A549 (cell line): ENCODE measurements around the gene HOXD11. TPM values are rescaled to one million over a fixed set of nuclear protein-coding genes. Genes with fewer than 3 reads are reported as not detected.

Source experiments
- ATAC-seq, 2 experiments: fragments of 200-7000 bp in 1 of 2; fragments of >200 bp in 1 of 2; cut with Nextera tagmentation in 1 of 2; cut with Tn5 transposase in 1 of 2; 3 replicates each; pipeline versions ENCODE4 v1.8.0 to v1.9.1; 2018 to 2020; ENCODE audit warnings: mild to moderate bottlenecking in 1 of 2, moderate library complexity in 1 of 2
- CTCF ChIA-PET: fragments of 300-600 bp; sonication (Branson Sonifier 250); formaldehyde crosslinking; extraction: SDS; loops from one replicate; lab custom pipeline; 2021; ENCODE audit warnings: antibody characterized with exemption, inconsistent platforms; lab: Yijun Ruan, JAX
- POLR2A ChIA-PET: fragments of 350-600 bp; formaldehyde crosslinking; extraction: SDS; loops from one replicate; lab custom pipeline; 2021; ENCODE audit warnings: antibody characterized with exemption, inconsistent platforms; lab: Yijun Ruan, JAX
- DNase-seq, 2 experiments: peaks; one replicate each; pipeline versions ENCODE4 v3.0.0 to v3.0.0-alpha.2; 2011 to 2016; ENCODE audit warnings: low read depth in 1 of 2, low spot score in 1 of 2
- FAIRE-seq: peaks from 2 replicates; lab custom pipeline; 2011; peaks lifted over from hg19 to GRCh38; lab: Jason Lieb, UNC
- H3K27ac ChIP-seq, 2 experiments: fragments of >200 bp; sonication (Bioruptor Twin); formaldehyde crosslinking; 3 replicates each; pipeline ENCODE4 v1.5.1; 2016 to 2017
- H3K4me1 ChIP-seq: fragments of >200 bp; sonication (Bioruptor Twin); formaldehyde crosslinking; 3 replicates; pipeline ENCODE4 v1.6.1; 2016
- H3K4me2 ChIP-seq: fragments of >200 bp; sonication (Bioruptor Twin); formaldehyde crosslinking; 3 replicates; pipeline ENCODE4 v1.6.1; 2016
- H3K4me3 ChIP-seq: fragments of >200 bp; sonication (Bioruptor Twin); formaldehyde crosslinking; 3 replicates; pipeline ENCODE4 v1.5.1; 2016
- H3K9me3 ChIP-seq: fragments of >200 bp; sonication (Bioruptor Twin); formaldehyde crosslinking; 3 replicates; pipeline ENCODE4 v1.6.1; 2016
- EHF ChIP-seq: fragments of 250-450 bp; sonication (Bioruptor Pico); IDR thresholded peaks from 2 replicates; pipeline ENCODE4 v1.5.0; 2020; ENCODE audit warnings: mild to moderate bottlenecking
- EHMT2 ChIP-seq: fragments of 200-600 bp; sonication (generic); IDR thresholded peaks from 2 replicates; pipeline ENCODE4 v1.6.1; 2016; ENCODE audit warnings: antibody characterized with exemption, low read depth, mild to moderate bottlenecking, moderate library complexity
- FOSB ChIP-seq: fragments of 250-450 bp; sonication (Bioruptor Pico); IDR thresholded peaks from 2 replicates; pipeline ENCODE4 v1.5.0; 2020; ENCODE audit warnings: mild to moderate bottlenecking, moderate library complexity
- FOXS1 ChIP-seq: fragments of 250-450 bp; sonication (Bioruptor Pico); IDR thresholded peaks from 2 replicates; pipeline ENCODE4 v1.5.0; 2020; ENCODE audit warnings: mild to moderate bottlenecking, moderate library complexity
- GATA3 ChIP-seq: IDR thresholded peaks from 2 replicates; pipeline ENCODE4 v1.6.1; 2012; ENCODE audit warnings: borderline replicate concordance
- HEYL ChIP-seq: fragments of 250-450 bp; sonication (Bioruptor Pico); IDR thresholded peaks from 2 replicates; pipeline ENCODE4 v1.8.0; 2021; ENCODE audit warnings: mild to moderate bottlenecking, moderate library complexity
- HOXA7 ChIP-seq: fragments of 250-450 bp; sonication (Bioruptor Pico); IDR thresholded peaks from 2 replicates; pipeline ENCODE4 v1.5.0; 2020; ENCODE audit warnings: mild to moderate bottlenecking, moderate library complexity
- HOXB5 ChIP-seq: fragments of 250-450 bp; sonication (Bioruptor Pico); IDR thresholded peaks from 2 replicates; pipeline ENCODE4 v1.5.0; 2020; ENCODE audit warnings: mild to moderate bottlenecking, moderate library complexity
- JUN ChIP-seq, 2 experiments: fragments of >200 bp; sonication (Bioruptor Twin); formaldehyde crosslinking; IDR thresholded peaks; 2 replicates in 1 of 2; 3 replicates in 1 of 2; pipeline ENCODE4 v1.6.1; 2016 to 2017
- MAZ ChIP-seq: fragments of 150-350 bp; IDR thresholded peaks from 2 replicates; pipeline ENCODE4 v1.6.1; 2014; ENCODE audit warnings: antibody characterized with exemption, low read depth, low read length, borderline replicate concordance
- NFE2L2 ChIP-seq: fragments of 150-350 bp; conservative IDR thresholded peaks from 2 replicates; pipeline ENCODE4 v1.6.1; 2014; ENCODE audit warnings: low read length
- RCOR1 ChIP-seq: fragments of 150-350 bp; IDR thresholded peaks from 2 replicates; pipeline ENCODE4 v1.6.1; 2014; ENCODE audit warnings: antibody characterized with exemption, low read length, low read depth
- SREBF2 ChIP-seq: fragments of 450-650 bp; IDR thresholded peaks from 2 replicates; pipeline ENCODE4 v1.6.1; 2014; ENCODE audit warnings: mild to moderate bottlenecking, moderate library complexity
- TFCP2L1 ChIP-seq: fragments of 250-450 bp; sonication (Bioruptor Pico); IDR thresholded peaks from 2 replicates; pipeline ENCODE4 v1.5.0; 2021; ENCODE audit warnings: mild to moderate bottlenecking
- WGBS: methylation state at CpG from one replicate; pipeline ENCODE4 v1.1.6; 2017; ENCODE audit errors: missing lambda C conversion rate; 5-methylcytosine and 5-hydroxymethylcytosine counted together
- polyA plus RNA-seq, 4 experiments: library from polyadenylated mRNA; depleted of rRNA in 3 of 4; stranded (reverse); fragments of >200 nt; fragmentation: RNase III in 1 of 4; extraction: RNeasy Plus Mini Kit Qiagen cat#74134 plus additional on column Dnase treatment in 1 of 4; gene quantifications; 2 replicates in 3 of 4; 3 replicates in 1 of 4; pipeline ENCODE4 v1.2.3, GENCODE V29; 2011 to 2017
- TF ChIP-seq, protein P1 (sequence below): fragments of 450-650 bp; IDR thresholded peaks from 2 replicates; pipeline ENCODE4 v1.6.1; 2014; ENCODE audit warnings: antibody characterized with exemption
- TF ChIP-seq, protein P2 (sequence below): fragments of 200-600 bp; sonication (generic); IDR thresholded peaks from 2 replicates; pipeline ENCODE4 v1.6.1; 2016; ENCODE audit warnings: antibody characterized with exemption, mild to moderate bottlenecking, moderate library complexity
- TF ChIP-seq, protein P3 (sequence below): IDR thresholded peaks from 2 replicates; pipeline ENCODE4 v1.6.1; 2012; ENCODE audit warnings: low read depth, borderline replicate concordance
- TF ChIP-seq, protein P4 (sequence below): fragments of 250-450 bp; sonication (Bioruptor Pico); IDR thresholded peaks from 2 replicates; pipeline ENCODE4 v1.5.0; 2021; ENCODE audit warnings: mild to moderate bottlenecking, moderate library complexity, borderline replicate concordance
- TF ChIP-seq, protein P5 (sequence below): IDR thresholded peaks from 2 replicates; pipeline ENCODE4 v1.6.1; 2012
- TF ChIP-seq, protein P6 (sequence below): fragments of 150-350 bp; IDR thresholded peaks from 2 replicates; pipeline ENCODE4 v1.6.1; 2014; ENCODE audit warnings: low read depth, mild to moderate bottlenecking, low read length
- TF ChIP-seq, protein P7 (sequence below): fragments of >200 bp; sonication (Bioruptor Twin); formaldehyde crosslinking; IDR thresholded peaks from 3 replicates; pipeline ENCODE4 v1.6.1; 2016

Gene HOXD11
- polyA plus RNA-seq, 2 of the 4 experiments (the other 2 are of a cell fraction): 2.6 to 4.8 TPM

DNA sequence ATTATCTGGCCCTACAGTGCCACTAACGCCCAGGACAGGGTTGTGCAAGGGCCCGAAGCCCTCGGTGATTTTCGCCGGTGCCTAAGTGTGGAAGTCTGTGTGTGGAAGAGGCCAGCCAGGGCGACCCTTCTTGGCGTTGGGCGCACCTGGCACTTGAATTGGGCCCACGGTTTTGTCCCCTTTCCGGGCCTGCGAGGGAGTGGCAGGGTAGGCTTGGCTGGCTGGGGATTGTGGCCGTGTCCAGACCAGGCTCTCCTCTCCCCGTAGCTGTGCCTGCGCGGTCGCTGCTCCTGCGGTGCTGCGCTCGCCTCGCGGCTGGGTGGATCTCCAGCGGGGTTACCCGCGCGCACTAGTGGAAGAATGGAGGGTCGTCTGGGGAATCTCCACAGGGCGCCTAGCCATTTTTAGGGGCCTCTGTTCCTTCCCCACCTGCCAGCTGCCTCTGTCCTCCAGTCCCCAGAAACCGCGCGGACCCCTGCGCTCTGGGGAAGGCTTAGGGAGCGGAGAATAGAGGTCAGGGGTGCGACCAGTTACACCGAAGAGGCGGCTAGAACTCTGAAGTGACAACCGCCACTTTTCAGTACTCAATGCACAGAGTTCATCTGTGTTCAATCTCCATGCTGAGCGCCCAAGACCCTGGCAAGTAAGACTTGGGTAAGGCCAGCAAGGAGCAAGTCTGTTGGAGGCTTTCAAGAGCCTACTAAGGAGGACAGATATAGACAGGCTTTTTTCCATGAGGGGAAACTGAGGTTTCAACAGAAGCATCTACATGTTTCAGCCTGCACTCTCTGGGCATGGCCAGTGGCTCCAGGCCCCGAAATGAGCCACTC, 39.3 kb upstream of the HOXD11 start (continued):
- TF ChIP-seq, protein P1, sequence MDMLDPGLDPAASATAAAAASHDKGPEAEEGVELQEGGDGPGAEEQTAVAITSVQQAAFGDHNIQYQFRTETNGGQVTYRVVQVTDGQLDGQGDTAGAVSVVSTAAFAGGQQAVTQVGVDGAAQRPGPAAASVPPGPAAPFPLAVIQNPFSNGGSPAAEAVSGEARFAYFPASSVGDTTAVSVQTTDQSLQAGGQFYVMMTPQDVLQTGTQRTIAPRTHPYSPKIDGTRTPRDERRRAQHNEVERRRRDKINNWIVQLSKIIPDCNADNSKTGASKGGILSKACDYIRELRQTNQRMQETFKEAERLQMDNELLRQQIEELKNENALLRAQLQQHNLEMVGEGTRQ: no peak
- TF ChIP-seq FOXS1 (CRISPR knock-in tag): no peak
- TF ChIP-seq, protein P2, sequence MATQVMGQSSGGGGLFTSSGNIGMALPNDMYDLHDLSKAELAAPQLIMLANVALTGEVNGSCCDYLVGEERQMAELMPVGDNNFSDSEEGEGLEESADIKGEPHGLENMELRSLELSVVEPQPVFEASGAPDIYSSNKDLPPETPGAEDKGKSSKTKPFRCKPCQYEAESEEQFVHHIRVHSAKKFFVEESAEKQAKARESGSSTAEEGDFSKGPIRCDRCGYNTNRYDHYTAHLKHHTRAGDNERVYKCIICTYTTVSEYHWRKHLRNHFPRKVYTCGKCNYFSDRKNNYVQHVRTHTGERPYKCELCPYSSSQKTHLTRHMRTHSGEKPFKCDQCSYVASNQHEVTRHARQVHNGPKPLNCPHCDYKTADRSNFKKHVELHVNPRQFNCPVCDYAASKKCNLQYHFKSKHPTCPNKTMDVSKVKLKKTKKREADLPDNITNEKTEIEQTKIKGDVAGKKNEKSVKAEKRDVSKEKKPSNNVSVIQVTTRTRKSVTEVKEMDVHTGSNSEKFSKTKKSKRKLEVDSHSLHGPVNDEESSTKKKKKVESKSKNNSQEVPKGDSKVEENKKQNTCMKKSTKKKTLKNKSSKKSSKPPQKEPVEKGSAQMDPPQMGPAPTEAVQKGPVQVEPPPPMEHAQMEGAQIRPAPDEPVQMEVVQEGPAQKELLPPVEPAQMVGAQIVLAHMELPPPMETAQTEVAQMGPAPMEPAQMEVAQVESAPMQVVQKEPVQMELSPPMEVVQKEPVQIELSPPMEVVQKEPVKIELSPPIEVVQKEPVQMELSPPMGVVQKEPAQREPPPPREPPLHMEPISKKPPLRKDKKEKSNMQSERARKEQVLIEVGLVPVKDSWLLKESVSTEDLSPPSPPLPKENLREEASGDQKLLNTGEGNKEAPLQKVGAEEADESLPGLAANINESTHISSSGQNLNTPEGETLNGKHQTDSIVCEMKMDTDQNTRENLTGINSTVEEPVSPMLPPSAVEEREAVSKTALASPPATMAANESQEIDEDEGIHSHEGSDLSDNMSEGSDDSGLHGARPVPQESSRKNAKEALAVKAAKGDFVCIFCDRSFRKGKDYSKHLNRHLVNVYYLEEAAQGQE: no peak

DNA sequence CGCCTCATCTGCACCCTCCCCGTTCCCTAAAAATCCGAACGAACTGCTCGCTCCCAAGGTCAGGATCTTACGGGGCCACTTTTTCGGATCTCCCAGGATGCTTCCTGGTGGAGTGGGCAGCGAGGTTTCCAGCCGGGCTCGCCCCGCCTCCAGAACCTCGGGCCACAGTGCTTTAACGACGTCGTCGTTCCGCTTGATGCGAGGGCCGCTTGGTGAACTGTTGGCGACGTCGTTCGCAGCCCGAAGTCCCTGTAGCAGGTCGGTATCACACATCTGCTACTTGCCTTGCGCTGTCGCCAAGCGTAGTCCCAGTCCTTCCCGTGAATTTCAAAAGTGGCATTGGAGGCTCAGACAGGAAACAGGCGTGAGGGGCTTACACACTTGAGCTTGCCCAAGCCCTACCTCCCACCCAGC, 38.7 kb upstream of the HOXD11 start:
- POLR2A ChIA-PET: no interaction called here
- FAIRE-seq: no peak

More for the DNA sequence above, 38.7 kb upstream of the HOXD11 start:
- 70% methylated on average over 25 of the region's 30 CpGs for WGBS
- ATAC-seq (no peak), DNase-seq (no peak)
- CTCF ChIA-PET: interaction anchor here (3.3 kb wide), 1 partner anchor 11 kb away, joined by 18 read pairs; no protein-coding TSS in a partner anchor
- Histone ChIP-seq H3K27ac (no peak overlapping the region), H3K9me3 (no peaks in the 10 kb centered on the region), H3K4me1 (no peaks in the 10 kb centered on the region), H3K4me2 (no peak overlapping the region), H3K4me3 (no peak overlapping the region)
- no peak for TF ChIP-seq RCOR1
- TF ChIP-seq, protein P3, sequence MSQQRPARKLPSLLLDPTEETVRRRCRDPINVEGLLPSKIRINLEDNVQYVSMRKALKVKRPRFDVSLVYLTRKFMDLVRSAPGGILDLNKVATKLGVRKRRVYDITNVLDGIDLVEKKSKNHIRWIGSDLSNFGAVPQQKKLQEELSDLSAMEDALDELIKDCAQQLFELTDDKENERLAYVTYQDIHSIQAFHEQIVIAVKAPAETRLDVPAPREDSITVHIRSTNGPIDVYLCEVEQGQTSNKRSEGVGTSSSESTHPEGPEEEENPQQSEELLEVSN: no peak
- no peak for TF ChIP-seq JUN (IDR thresholded peaks at IDR 0.05)
- TF ChIP-seq HOXA7 (CRISPR knock-in tag): no peak
- TF ChIP-seq, protein P4, sequence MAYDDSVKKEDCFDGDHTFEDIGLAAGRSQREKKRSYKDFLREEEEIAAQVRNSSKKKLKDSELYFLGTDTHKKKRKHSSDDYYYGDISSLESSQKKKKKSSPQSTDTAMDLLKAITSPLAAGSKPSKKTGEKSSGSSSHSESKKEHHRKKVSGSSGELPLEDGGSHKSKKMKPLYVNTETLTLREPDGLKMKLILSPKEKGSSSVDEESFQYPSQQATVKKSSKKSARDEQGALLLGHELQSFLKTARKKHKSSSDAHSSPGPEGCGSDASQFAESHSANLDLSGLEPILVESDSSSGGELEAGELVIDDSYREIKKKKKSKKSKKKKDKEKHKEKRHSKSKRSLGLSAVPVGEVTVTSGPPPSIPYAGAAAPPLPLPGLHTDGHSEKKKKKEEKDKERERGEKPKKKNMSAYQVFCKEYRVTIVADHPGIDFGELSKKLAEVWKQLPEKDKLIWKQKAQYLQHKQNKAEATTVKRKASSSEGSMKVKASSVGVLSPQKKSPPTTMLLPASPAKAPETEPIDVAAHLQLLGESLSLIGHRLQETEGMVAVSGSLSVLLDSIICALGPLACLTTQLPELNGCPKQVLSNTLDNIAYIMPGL: no peak
- TF ChIP-seq, protein P5, sequence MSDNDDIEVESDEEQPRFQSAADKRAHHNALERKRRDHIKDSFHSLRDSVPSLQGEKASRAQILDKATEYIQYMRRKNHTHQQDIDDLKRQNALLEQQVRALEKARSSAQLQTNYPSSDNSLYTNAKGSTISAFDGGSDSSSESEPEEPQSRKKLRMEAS: no peak
- TF ChIP-seq, protein P2: no peak
- TF ChIP-seq GATA3: no peak
- TF ChIP-seq, protein P6, sequence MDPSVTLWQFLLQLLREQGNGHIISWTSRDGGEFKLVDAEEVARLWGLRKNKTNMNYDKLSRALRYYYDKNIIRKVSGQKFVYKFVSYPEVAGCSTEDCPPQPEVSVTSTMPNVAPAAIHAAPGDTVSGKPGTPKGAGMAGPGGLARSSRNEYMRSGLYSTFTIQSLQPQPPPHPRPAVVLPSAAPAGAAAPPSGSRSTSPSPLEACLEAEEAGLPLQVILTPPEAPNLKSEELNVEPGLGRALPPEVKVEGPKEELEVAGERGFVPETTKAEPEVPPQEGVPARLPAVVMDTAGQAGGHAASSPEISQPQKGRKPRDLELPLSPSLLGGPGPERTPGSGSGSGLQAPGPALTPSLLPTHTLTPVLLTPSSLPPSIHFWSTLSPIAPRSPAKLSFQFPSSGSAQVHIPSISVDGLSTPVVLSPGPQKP: no peak
- no peak for TF ChIP-seq NFE2L2
- TF ChIP-seq, protein P7, sequence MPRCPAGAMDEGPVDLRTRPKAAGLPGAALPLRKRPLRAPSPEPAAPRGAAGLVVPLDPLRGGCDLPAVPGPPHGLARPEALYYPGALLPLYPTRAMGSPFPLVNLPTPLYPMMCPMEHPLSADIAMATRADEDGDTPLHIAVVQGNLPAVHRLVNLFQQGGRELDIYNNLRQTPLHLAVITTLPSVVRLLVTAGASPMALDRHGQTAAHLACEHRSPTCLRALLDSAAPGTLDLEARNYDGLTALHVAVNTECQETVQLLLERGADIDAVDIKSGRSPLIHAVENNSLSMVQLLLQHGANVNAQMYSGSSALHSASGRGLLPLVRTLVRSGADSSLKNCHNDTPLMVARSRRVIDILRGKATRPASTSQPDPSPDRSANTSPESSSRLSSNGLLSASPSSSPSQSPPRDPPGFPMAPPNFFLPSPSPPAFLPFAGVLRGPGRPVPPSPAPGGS: no peak
- TF ChIP-seq TFCP2L1 (CRISPR knock-in tag): no peak
- TF ChIP-seq SREBF2: no peak
- no peak for TF ChIP-seq FOSB (CRISPR knock-in tag)
- no peak for TF ChIP-seq HOXB5 (CRISPR knock-in tag)
- TF ChIP-seq EHF (CRISPR knock-in tag): no peak
- no peak for TF ChIP-seq HEYL (CRISPR knock-in tag)
- no peak for TF ChIP-seq MAZ
- TF ChIP-seq EHMT2: no peak
